Right lobe of liver (tissue), 6 donors: ENCODE results near the gene TWNK. TPM values are rescaled to one million over a fixed set of nuclear protein-coding genes. Genes with fewer than 3 reads are reported as not detected.

Source experiments
- ATAC-seq, 4 donors: fragments of 200-7000 bp; cut with Tn5 transposase; one replicate each; pipeline ENCODE4 v1.9.1; 2020; ENCODE audit warnings: mild to moderate bottlenecking in 4 of 4, moderate library complexity in 4 of 4
- DNase-seq, 3 donors: peaks; one replicate each; pipeline ENCODE4 v3.0.0-alpha.2; 2020
- H3K27ac ChIP-seq, 3 donors: fragments of 200-600 bp; one replicate each; pipeline ENCODE4 v1.8.0; 2022
- H3K27me3 ChIP-seq, 2 donors: fragments of 200-600 bp; one replicate each; pipeline ENCODE4 v1.8.0; 2022
- H3K36me3 ChIP-seq, 4 donors: fragments of 200-600 bp; sonication (generic) in 1 of 4; one replicate each; pipeline versions ENCODE4 v1.5.1 to v1.8.0; 2017 to 2022; ENCODE audit warnings: control low read depth in 1 of 4
- H3K4me1 ChIP-seq, 4 donors: fragments of 200-600 bp; sonication (generic) in 1 of 4; one replicate each; pipeline versions ENCODE4 v1.5.1 to v1.8.0; 2017 to 2022; ENCODE audit warnings: control low read depth in 1 of 4
- H3K4me3 ChIP-seq, 3 donors: fragments of 200-600 bp; one replicate each; pipeline ENCODE4 v1.8.0; 2022
- H3K9me3 ChIP-seq, 4 donors: fragments of 200-600 bp; sonication (generic) in 1 of 4; one replicate each; pipeline versions ENCODE4 v1.5.1 to v1.8.0; 2017 to 2022; ENCODE audit warnings: control low read depth in 1 of 4
- POLR2A ChIP-seq: fragments of 450-650 bp; IDR thresholded peaks from one replicate; pipeline ENCODE4 v1.6.1; 2017; ENCODE audit warnings: antibody characterized with exemption, mild to moderate bottlenecking
- WGBS: methylation state at CpG from one replicate; pipeline ENCODE4 v1.1.6; 2018; ENCODE audit warnings: low coverage, low lambda C conversion rate; ENCODE audit not compliant: insufficient coverage; ENCODE audit errors: missing lambda C conversion rate; 5-methylcytosine and 5-hydroxymethylcytosine counted together
- intact Hi-C, 2 donors: fragments of 100-400 bp; cut with DNase I; formaldehyde crosslinking; loops; one replicate each; pipeline versions ENCODE4 v1.11.2 to v1.14.1; 2022
- total RNA-seq, 6 experiments: library from RNA; depleted of rRNA in 2 of 6; stranded (reverse); fragments of >200 nt in 2 of 6; fragmentation: NEBNext Ultra II Directional in 3 of 6; extraction: Animal tissue kit (Norgen Biotek cat#: 25700) in 3 of 6; gene quantifications; one replicate each; pipeline versions ENCODE4 v1.1.0 to v1.2.4, GENCODE V29; 2016 to 2023
- TF ChIP-seq, protein P1 (sequence below), 4 donors: fragments of 200-600 bp in 3 of 4; fragments of 450-650 bp in 1 of 4; IDR thresholded peaks; one replicate each; pipeline versions ENCODE4 v1.5.1 to v1.8.0; 2016 to 2022; ENCODE audit warnings: antibody characterized with exemption in 4 of 4, mild to moderate bottlenecking in 2 of 4
- donor health status: DM: no; HTN: yes; CAD: no.
- donor health status: DM: no; HTN: no; CAD: no.
- donor health status: DM: no; HTN: no; CAD: no.
- donor health status: DM: no; HTN: yes; CAD: no.
- donor health status: DM: no; HTN: yes; CAD: no.

The TWNK gene
- total RNA-seq, 6 experiments from 2014 or later, result 2.9 to 8.4 (median 4.6) TPM

DNA sequence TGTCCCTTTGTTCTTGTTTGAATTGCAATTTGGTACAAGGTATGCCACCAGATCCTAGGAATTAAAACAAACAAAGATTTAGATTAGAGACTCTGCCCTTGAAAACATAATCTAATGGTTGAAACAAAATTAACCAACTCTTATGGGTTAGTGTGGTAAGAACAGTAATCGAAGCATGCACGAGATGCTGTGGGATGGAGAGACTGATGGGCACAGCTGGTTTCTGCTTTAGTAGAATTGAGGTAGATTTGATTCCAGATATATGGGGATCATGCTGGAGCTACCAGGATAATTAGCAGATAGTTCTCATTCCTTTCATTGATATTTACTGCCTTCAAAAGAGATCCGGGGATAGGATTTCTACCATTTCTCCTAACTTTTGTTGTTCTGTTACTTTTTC is 38.4 kb upstream of the TWNK start:
- TF ChIP-seq, protein P1, sequence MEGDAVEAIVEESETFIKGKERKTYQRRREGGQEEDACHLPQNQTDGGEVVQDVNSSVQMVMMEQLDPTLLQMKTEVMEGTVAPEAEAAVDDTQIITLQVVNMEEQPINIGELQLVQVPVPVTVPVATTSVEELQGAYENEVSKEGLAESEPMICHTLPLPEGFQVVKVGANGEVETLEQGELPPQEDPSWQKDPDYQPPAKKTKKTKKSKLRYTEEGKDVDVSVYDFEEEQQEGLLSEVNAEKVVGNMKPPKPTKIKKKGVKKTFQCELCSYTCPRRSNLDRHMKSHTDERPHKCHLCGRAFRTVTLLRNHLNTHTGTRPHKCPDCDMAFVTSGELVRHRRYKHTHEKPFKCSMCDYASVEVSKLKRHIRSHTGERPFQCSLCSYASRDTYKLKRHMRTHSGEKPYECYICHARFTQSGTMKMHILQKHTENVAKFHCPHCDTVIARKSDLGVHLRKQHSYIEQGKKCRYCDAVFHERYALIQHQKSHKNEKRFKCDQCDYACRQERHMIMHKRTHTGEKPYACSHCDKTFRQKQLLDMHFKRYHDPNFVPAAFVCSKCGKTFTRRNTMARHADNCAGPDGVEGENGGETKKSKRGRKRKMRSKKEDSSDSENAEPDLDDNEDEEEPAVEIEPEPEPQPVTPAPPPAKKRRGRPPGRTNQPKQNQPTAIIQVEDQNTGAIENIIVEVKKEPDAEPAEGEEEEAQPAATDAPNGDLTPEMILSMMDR (IDR thresholded peaks at IDR 0.05), result no peak
- TF ChIP-seq POLR2A, result no peak
- DNase-seq (no peak), ATAC-seq (no peak)
- H3K36me3 ChIP-seq, result peaks cover 6 to 87% (median 45%) of the 10 kb centered on the region in 4 donors
- H3K27ac ChIP-seq, result no peak overlapping the region
- H3K27me3 ChIP-seq, result no peaks in the 10 kb centered on the region
- H3K4me1 ChIP-seq, result no peaks in the 10 kb centered on the region
- WGBS, result 93% methylated on average over 3 of the region's 3 CpGs
- H3K9me3 ChIP-seq, result no peaks in the 10 kb centered on the region
- no peak overlapping the region for H3K4me3 ChIP-seq
- intact Hi-C loops, result no loop called here

DNA sequence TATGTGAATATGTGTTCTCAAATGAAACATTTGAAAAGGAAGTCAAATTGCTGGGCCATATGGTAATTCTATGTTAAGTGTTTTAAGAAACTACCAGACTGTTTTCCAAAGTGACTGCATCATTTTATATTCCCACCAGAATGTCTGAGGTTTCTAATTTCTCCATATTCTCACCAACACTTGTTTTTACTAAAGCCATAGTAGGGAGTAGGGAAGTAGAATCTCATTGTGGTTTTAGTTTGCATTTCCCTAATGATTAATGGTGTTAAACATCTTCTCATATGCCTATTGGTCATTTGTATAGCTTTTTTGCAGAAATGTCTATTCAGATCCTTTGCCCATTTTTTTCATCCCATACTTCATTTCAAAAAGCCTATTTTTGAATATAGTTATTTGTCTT is 27.1 kb upstream of the TWNK start:
- DNase-seq (no peak), ATAC-seq (no peak)
- no peaks in the 10 kb centered on the region for H3K9me3 ChIP-seq
- no peak overlapping the region for H3K4me3 ChIP-seq
- H3K4me1 ChIP-seq, result peaks cover 0 to 17% (median 5%) of the 10 kb centered on the region in 4 donors
- no peak overlapping the region for H3K27ac ChIP-seq
- TF ChIP-seq POLR2A, result no peak
- TF ChIP-seq, protein P1 (IDR thresholded peaks at IDR 0.05), result no peak
- intact Hi-C loops, result no loop called here
- H3K36me3 ChIP-seq, result peaks cover 4 to 24% (median 19%) of the 10 kb centered on the region in 4 donors
- no peaks in the 10 kb centered on the region for H3K27me3 ChIP-seq

DNA sequence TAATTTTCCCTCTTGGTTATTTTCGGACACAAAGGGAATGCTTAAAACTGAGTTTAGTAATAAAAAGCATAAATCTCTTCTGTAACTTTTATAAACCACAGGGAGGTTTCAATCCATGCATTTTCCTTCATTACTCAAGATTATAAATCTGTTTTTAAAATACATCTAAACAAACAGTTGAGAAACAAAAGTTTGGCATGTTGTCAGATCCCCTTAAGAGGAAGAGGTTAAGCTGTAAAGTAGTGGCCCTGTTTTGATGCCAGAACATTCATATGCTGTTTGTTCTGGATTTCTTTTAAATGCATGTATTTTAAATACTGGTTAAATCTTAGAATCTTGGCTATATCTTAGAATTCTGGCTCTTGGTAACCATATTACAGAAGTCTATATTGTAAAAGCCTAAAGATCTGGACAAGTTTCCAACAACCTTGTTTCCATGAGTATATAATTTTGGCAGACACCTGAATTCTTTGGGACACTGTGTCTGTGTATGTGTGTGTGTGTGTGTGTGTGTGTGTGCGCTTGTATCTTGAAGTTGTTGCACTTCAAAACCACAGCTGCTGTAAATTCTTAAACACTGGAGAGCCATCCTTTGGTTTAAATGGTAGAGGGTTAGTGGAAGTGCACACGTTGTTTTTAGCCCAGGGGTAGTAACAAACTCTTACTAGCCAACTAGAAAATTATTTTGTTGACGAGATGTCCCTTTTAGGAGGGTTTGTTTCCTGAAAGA is 24.8 kb upstream of the TWNK start:
- ATAC-seq (peak in 1 of 4 donors; percentile 11), DNase-seq (no peak)
- H3K27ac ChIP-seq, result no peak overlapping the region
- no peak overlapping the region for H3K4me3 ChIP-seq
- H3K36me3 ChIP-seq, result peaks cover 7 to 24% (median 10%) of the 10 kb centered on the region in 4 donors
- peaks cover 0 to 17% (median 5%) of the 10 kb centered on the region in 4 donors for H3K4me1 ChIP-seq
- 70% methylated on average over 4 of the region's 4 CpGs for WGBS
- TF ChIP-seq, protein P1 (IDR thresholded peaks at IDR 0.05), result no peak
- no peak for TF ChIP-seq POLR2A
- H3K9me3 ChIP-seq, result no peaks in the 10 kb centered on the region
- H3K27me3 ChIP-seq, result no peaks in the 10 kb centered on the region
- intact Hi-C loops, result no loop called here

DNA sequence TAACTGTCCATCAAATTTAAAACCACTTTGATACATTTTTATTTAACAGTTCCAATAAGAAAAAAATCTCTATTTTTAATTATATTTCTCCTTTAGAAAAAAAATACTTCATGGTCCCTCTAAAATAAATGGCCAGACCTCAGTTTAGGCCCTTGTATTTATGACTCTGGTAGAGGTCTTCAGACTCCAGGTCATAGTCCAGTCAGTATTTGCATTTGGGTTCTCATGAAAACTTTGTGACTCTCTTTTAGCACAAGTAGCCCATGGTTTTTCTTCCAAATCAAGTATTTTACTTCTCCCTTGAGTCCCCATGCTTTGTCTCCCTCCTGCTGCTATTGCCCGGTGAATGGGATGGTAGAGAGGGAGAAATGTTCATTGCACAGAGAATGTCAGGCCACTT is 23.5 kb upstream of the TWNK start:
- H3K27me3 ChIP-seq, result no peaks in the 10 kb centered on the region
- no peaks in the 10 kb centered on the region for H3K9me3 ChIP-seq
- peaks cover 0 to 26% (median 8%) of the 10 kb centered on the region in 4 donors for H3K4me1 ChIP-seq
- TF ChIP-seq POLR2A, result no peak
- TF ChIP-seq, protein P1 (IDR thresholded peaks at IDR 0.05), result no peak
- H3K36me3 ChIP-seq, result peaks cover 5 to 12% (median 8%) of the 10 kb centered on the region in 4 donors
- WGBS, result 75% methylated on average over 1 of the region's 1 CpG
- intact Hi-C loops, result no loop called here
- no peak overlapping the region for H3K4me3 ChIP-seq
- DNase-seq (no peak), ATAC-seq (peak in 3 of 4 donors; percentile 44 to 51 (median 47))
- H3K27ac ChIP-seq, result no peak overlapping the region
